HG03175 (cell line): ENCODE measurements around the gene ECM1.
A peak's percentile ranks its signal among the peaks of the same experiment; 100 is the strongest.

ENCODE experiments used
- ATAC-seq: cut with Tn5 transposase; IDR thresholded peaks from one replicate; pipeline ENCODE4 v1.9.1; 2021; ENCODE audit warnings: mild to moderate bottlenecking, moderate library complexity; ENCODE audit not compliant: unreplicated experiment

ECM1 gene

GRCh38 chr1:150511985-150512660, 4.2 kb downstream of the ECM1 start:
- no peak for ATAC-seq

- no peak for ATAC-seq
Measured at GRCh38 chr1:150512846-150513245, 4.9 kb downstream of the ECM1 start.

DNA sequence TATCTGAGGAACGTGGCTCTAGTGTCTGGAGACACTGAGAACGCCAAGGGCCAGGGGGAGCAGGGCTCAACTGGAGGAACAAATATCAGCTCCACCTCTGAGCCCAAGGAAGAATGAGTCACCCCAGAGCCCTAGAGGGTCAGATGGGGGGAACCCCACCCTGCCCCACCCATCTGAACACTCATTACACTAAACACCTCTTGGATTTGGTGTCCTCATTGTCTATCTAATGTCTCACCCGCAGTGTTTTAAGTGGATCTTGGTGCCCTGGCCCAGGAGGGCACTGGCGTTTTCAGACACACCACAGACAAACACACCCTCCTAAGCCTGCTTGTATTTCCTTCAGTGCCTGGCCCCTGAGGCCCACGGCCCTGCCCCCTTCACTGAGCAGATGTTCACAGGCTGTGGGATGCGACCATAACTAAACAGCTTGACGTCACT, 5.5 kb downstream of the ECM1 start:
- no peak for ATAC-seq

- ATAC-seq: no peak
Measured at GRCh38 chr1:150514260-150514659, 6.4 kb downstream of the ECM1 start.

DNA sequence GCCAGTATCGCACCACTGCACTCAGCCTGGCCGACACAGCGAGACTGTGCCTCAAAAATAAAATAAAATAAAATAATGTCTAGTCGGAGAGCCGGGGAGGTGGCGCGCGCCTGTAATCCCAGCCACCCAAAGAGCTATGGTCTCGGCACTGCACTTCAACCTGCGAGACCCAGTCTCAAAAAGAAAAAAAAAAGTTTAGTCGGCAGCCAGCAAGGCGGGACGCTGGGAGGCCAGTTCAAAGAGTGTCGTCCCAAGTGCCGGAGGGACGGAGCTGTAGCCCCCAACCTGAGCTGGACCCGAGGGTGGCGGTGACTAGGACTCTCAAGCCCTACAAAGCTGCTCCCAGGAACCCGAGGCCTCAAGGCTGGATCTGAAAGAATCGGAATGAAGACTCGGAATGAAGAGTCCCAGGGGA, 7.0 kb downstream of the ECM1 start:
- no peak for ATAC-seq

DNA sequence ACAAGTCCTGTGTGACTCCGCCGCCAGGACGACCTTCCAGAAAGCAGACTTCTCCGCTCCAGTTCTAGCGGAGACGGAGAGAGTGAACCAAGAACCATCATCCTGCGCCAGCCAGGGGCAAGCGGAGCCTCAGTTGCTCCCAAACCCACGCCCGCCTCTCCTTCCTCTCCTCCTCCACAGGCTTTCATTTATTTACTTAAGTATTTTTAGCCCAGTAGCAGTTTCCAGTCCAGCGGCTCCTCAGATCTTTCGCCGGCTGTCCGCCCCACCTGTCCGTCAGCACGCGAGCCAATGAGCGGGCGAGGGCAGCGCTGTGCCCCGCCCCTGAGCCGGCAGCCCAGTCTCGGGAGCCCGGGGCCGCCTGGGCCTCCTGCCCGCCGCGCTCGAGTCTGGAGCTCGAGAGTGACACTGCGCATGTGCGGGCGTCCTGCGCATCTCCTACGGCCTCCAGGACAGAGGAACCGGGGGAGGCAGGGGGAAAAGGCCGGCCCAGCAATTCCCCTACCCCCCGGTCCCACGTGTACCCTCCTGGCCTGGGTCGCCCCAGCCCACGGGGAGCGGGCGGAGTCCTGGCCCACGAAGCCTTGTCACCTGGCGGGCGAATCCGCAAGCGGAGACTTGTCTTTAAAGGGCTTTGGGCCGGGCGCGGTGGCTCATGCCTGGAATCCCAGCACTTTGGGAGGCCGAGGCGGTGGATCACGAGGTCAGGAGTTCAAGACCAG, 7.6 kb downstream of the ECM1 start, which contains the start of gene FALEC:
FALEC (plus strand) TSS at position 425 of the 722 bp plus-strand sequence.
- peak; percentile 97 for ATAC-seq

- peak; percentile 5 for ATAC-seq
Measured at GRCh38 chr1:150516050-150516591, 8.2 kb downstream of the ECM1 start.

DNA sequence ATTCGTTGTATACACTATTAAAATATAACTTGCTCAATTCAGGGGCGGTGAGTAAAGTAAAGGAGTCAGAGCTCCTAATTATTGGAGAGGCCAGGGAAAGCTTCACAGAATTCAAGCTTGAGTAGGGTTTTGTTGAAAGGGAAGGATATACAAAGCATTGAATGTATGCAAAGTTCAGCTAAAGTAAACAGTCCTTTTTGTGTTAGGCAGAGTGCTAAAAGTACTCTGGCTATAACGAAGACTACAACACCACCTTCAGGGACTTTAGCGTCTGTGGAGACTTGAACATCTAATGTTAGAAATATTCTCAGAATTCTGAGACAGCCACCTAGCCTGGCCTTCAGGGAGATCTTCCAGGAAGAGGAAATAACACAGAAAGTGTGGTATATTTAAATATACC, 8.7 kb downstream of the ECM1 start:
- ATAC-seq: no peak

DNA sequence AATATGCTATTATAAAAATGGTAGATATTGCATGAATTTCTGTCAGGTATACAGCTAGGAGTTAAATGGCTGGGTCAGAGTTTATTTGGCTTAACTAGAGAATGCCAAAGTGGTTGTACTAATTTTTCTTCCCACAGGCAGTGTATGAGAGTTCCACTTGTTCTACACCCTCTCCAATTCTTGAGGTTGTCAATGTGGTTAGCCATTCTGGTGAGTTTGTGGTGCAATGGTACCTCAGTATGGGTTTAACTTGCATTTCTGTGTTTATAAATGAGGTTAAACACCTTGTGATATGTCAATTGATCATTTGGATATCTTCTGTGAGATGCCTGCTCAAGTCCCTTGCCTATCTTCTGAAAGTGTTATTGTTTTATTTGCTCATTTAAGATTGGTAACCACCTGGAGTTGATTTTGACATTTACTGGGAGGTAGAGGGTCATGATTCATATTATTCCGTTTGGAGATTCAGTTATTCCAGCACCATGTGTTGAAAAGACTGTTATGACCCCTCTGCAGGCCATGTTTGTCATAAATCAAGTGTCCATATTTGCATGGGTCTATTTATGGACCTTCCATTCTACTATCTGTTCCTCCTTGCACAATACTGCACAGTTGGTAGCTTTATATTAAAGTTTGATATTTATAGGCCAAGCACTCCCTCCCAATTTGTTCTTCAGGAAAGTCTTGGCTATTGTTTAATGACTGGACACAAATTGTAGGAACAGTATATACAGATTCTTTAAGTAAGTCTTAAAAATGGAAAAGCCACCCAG, 13.5 kb downstream of the ECM1 start:
- no peak for ATAC-seq

- no peak for ATAC-seq
Measured at GRCh38 chr1:150525348-150525747, 17.4 kb downstream of the ECM1 start.

GRCh38 chr1:150528196-150528595, 20.3 kb downstream of the ECM1 start:
- ATAC-seq: no peak

- no peak for ATAC-seq
Measured at GRCh38 chr1:150529017-150529416, 21.1 kb downstream of the ECM1 start.

DNA sequence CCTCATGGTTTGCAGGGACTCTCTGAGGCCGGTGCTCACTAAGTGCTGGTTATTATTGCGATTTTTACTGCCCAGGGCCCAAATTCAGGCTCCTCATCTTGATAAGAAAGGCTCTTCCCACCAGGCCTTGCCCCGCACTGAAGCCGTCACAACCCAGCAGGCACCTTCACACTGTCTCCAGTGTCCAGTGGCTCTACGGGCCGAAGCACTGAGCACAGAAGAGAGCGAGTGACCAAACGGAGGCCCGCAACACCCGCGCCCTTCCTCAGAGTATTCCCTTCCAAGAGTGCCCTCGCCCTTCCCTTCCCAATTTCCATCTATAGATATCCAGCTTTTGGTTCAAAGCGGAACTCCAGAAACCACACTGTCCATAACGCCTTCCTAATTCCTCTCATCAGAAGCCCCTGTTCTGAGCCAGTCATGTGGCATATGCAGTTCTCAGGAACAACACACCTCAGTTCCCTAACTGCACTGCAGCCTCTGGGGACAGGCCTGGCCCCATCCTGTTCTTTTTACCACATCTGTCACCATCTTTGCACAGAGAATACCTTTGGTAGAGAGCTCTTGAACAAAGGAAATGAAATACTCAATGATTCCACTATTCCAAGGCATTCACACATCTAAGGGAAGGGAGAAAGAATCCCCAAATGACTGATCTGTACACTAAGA, 22.7 kb downstream of the ECM1 start:
- ATAC-seq: no peak

DNA sequence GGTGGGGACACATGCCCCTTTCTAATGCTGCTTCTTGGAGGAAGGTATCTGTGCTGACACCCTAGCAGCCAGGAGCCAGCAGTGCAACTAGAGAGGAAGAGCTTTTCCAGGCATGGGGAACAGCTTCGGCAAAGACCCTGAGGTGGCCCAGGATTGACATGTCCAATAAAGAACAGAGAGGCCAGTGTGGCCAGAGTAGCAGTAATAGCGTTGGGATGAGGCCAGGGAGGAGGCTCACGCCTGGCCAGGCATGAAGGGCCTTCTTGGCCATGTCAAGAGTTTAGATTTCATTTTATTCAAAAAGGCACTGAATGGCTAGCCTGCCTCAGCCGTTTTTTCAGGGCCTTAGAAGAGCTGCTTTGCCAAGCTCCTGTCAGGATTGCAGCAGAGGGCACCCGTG, 25.0 kb downstream of the ECM1 start:
- no peak for ATAC-seq

DNA sequence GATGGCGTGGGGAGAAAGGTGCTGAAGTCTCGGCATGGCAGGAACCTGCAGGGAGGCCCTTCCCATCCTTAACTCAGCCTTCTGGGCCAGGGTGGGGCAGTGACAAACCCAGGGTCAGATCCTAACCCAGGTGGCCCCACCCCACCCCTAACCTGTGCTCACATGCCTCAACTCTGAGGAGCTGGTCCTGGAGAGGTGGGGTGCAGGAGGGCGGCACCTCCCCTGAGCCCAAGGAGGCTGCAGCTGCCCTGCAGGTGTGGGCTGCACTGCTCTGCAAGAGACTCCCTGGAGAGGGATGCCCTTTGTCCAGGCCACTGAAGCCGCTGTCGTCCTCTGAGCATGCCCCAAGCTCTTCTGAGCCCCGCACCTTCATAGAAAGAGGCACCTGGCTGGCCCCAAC, 26.1 kb downstream of the ECM1 start:
- ATAC-seq: no peak

DNA sequence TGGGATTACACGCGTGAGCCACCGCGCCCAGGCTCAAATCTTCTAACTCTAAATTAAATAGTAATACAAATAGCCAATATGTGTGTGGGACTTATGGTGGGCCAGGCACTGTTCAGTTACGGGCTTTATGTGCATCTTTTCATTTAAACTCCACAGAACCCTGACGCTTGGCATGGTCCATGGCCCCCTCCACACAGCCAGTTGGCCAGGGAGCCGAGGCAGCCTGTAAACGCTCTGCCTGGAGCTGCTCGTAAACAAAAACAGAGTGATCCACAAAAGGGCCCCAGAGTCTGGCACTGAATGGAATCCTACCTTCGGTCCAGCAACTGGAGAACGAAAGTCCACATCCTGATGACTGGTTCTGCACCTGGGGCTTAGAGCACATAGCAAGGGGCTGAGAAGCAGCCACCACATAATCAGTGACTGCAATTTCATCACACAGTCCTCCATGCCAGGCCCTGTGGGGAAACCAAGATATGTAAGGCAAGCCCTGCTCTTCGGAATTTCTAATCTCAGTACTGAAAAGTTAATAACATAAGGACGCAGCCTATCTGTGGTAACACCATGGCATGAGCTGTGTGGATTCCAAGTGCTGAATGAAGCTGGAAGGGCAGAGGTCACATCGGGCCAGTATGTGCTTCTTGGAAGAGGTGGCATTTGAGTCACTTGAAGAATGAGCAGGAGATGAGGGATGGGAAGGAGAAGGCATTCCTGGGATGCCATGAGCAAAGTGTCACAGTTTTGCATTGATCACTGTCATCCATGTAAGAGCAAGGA, 27.8 kb downstream of the ECM1 start:
- no peak for ATAC-seq

- no peak for ATAC-seq
Measured at GRCh38 chr1:150536836-150537731, 29.2 kb downstream of the ECM1 start.

GRCh38 chr1:150537732-150538684, 30.1 kb downstream of the ECM1 start:
- ATAC-seq: no peak
